Stimulated activated CD4-positive, alpha-beta T cell treated with anti-CD3 and anti-CD28 coated beads, Interleukin-4, amount 100 ng/mL, for 24 hours (primary cell): ENCODE results near the gene TBC1D7.

Source experiments
- DNase-seq: peaks from one replicate; pipeline ENCODE4 v3.0.0-alpha.2; 2020

TBC1D7 gene

GRCh38 chr6:13289789-13290318 is 38.5 kb downstream of the TBC1D7 start:
- no peak for DNase-seq

GRCh38 chr6:13288969-13289391 is 39.4 kb downstream of the TBC1D7 start:
- DNase-seq = no peak

GRCh38 chr6:13288481-13288880 is 39.9 kb downstream of the TBC1D7 start:
- no peak for DNase-seq

- DNase-seq = no peak
These were observed 41.2 kb downstream of the TBC1D7 start for GRCh38 chr6:13287104-13287503.

- no peak for DNase-seq
These were observed 42.2 kb downstream of the TBC1D7 start for GRCh38 chr6:13286181-13286580.

GRCh38 chr6:13285705-13286104 is 42.6 kb downstream of the TBC1D7 start:
- DNase-seq = no peak

- no peak for DNase-seq
These were observed 43.7 kb downstream of the TBC1D7 start for GRCh38 chr6:13284646-13285045.

- no peak for DNase-seq
These were observed 45.0 kb downstream of the TBC1D7 start for GRCh38 chr6:13283331-13283730.

GRCh38 chr6:13282393-13283069 is 45.8 kb downstream of the TBC1D7 start:
- no peak for DNase-seq

GRCh38 chr6:13281686-13282085 is 46.7 kb downstream of the TBC1D7 start:
- DNase-seq = no peak

GRCh38 chr6:13280254-13280653 is 48.1 kb downstream of the TBC1D7 start:
- DNase-seq = no peak

- DNase-seq = no peak
These were observed 49.3 kb downstream of the TBC1D7 start for GRCh38 chr6:13278991-13279390.

GRCh38 chr6:13278164-13278563 is 50.2 kb downstream of the TBC1D7 start:
- no peak for DNase-seq

GRCh38 chr6:13277231-13277630 is 51.1 kb downstream of the TBC1D7 start:
- DNase-seq = no peak

- DNase-seq = no peak
These were observed 52.8 kb downstream of the TBC1D7 start for GRCh38 chr6:13275435-13275989.

GRCh38 chr6:13274707-13275434 is 53.5 kb downstream of the TBC1D7 start:
- DNase-seq = no peak

GRCh38 chr6:13273931-13274706 is 54.2 kb downstream of the TBC1D7 start:
- peak; percentile 68 for DNase-seq

GRCh38 chr6:13273202-13273930 is 55.0 kb downstream of the TBC1D7 start:
- no peak for DNase-seq

GRCh38 chr6:13272131-13273046 is 55.9 kb downstream of the TBC1D7 start:
- DNase-seq = no peak

GRCh38 chr6:13268913-13269518 is 59.3 kb downstream of the TBC1D7 start:
- no peak for DNase-seq

GRCh38 chr6:13267142-13267651 is 61.1 kb downstream of the TBC1D7 start:
- DNase-seq = no peak
